ENCODE data around the gene GPC3.
"Not testable (repeated sequence)": the region's sequence is repeated elsewhere in the genome, so short reads cannot be mapped to it uniquely, and the experiment has no call there.

The GPC3 gene

GRCh38 chrX:133652185-133652584 lies 333.2 kb downstream of the GPC3 start:
- no peak for DNase-seq (ENCODE audit: low read depth, low spot score)

GRCh38 chrX:133650239-133650638 lies 335.2 kb downstream of the GPC3 start:
- no peak for DNase-seq (ENCODE audit: low read depth, low spot score)

GRCh38 chrX:133649651-133650050 lies 335.7 kb downstream of the GPC3 start:
- DNase-seq (ENCODE audit: low read depth, low spot score) = no peak

GRCh38 chrX:133648594-133648993 lies 336.8 kb downstream of the GPC3 start:
- DNase-seq (ENCODE audit: low read depth, low spot score) = no peak

- DNase-seq (ENCODE audit: low read depth, low spot score) = no peak
Observed at GRCh38 chrX:133646719-133647116, 338.7 kb downstream of the GPC3 start.

GRCh38 chrX:133645977-133646718 lies 339.2 kb downstream of the GPC3 start:
- no peak for DNase-seq (ENCODE audit: low read depth, low spot score)

GRCh38 chrX:133645256-133645655 lies 340.1 kb downstream of the GPC3 start:
- DNase-seq (ENCODE audit: low read depth, low spot score) = no peak

- no peak for DNase-seq (ENCODE audit: low read depth, low spot score)
Observed at GRCh38 chrX:133640161-133641015, 345.0 kb downstream of the GPC3 start.

- DNase-seq (ENCODE audit: low read depth, low spot score) = no peak
Observed at GRCh38 chrX:133639726-133640125, 345.7 kb downstream of the GPC3 start.

GRCh38 chrX:133638285-133638684 lies 347.1 kb downstream of the GPC3 start:
- DNase-seq (ENCODE audit: low read depth, low spot score) = no peak

GRCh38 chrX:133637765-133638164 lies 347.6 kb downstream of the GPC3 start:
- no peak for DNase-seq (ENCODE audit: low read depth, low spot score)

- no peak for DNase-seq (ENCODE audit: low read depth, low spot score)
Observed at GRCh38 chrX:133636009-133636408, 349.4 kb downstream of the GPC3 start.

- DNase-seq (ENCODE audit: low read depth, low spot score) = no peak
Observed at GRCh38 chrX:133634416-133634815, 351.0 kb downstream of the GPC3 start.

- no peak for DNase-seq (ENCODE audit: low read depth, low spot score)
Observed at GRCh38 chrX:133633950-133634349, 351.4 kb downstream of the GPC3 start.

- no peak for DNase-seq (ENCODE audit: low read depth, low spot score)
Observed at GRCh38 chrX:133633162-133633561, 352.2 kb downstream of the GPC3 start.

GRCh38 chrX:133630362-133630761 lies 355.0 kb downstream of the GPC3 start:
- no peak for DNase-seq (ENCODE audit: low read depth, low spot score)

- no peak for DNase-seq (ENCODE audit: low read depth, low spot score)
Observed at GRCh38 chrX:133627673-133628072, 357.7 kb downstream of the GPC3 start.

- not testable (repeated sequence) for DNase-seq (ENCODE audit: low read depth, low spot score)
Observed at GRCh38 chrX:133621384-133621783, 364.0 kb downstream of the GPC3 start.

GRCh38 chrX:133611676-133612075 lies 373.7 kb downstream of the GPC3 start:
- no peak for DNase-seq (ENCODE audit: low read depth, low spot score)

GRCh38 chrX:133610056-133610455 lies 375.3 kb downstream of the GPC3 start:
- DNase-seq (ENCODE audit: low read depth, low spot score) = no peak

- no peak for DNase-seq (ENCODE audit: low read depth, low spot score)
Observed at GRCh38 chrX:133609166-133609565, 376.2 kb downstream of the GPC3 start.

GRCh38 chrX:133608406-133608805 lies 377.0 kb downstream of the GPC3 start:
- no peak for DNase-seq (ENCODE audit: low read depth, low spot score)

All from activated naive CD8-positive, alpha-beta T cell treated with anti-CD3 and anti-CD28 coated beads, Interleukin-2, amount 50 U/mL, for 16 hours (primary cell).